HFF-Myc (cell line): Measurements from ENCODE around the gene HPGD.
A peak's percentile ranks its signal among the peaks of the same experiment; 100 is the strongest.

Experiments
- DNase-seq: peaks from one replicate; pipeline ENCODE4 v3.0.0-alpha.2; 2011; ENCODE audit warnings: low read depth; ENCODE audit errors: extremely low read depth
- H3K4me3 ChIP-seq: replicated peaks from 2 replicates; pipeline ENCODE4 v1.5.1; 2011; ENCODE audit warnings: low read depth, mild to moderate bottlenecking, control low read depth, low read length
- CTCF ChIP-seq: IDR thresholded peaks from 2 replicates; pipeline ENCODE4 v1.5.1; 2012; ENCODE audit warnings: mild to moderate bottlenecking, low read depth, low read length, control low read depth; ENCODE audit errors: missing control alignments

Gene HPGD

GRCh38 chr4:174522183-174523024 is at the start of gene HPGD:
TSS of gene HPGD (minus strand) at chr4:174522488. CDS start at chr4:174522451, 37 bp downstream.
- peak within 1 kb of the TSS; percentile 46 for H3K4me3 ChIP-seq
- TF ChIP-seq CTCF: no peak
- no peak for DNase-seq

- no peak for TF ChIP-seq CTCF
- H3K4me3 ChIP-seq: no peak overlapping the region
- no peak for DNase-seq
Measured at GRCh38 chr4:174564529-174564928, 42.2 kb upstream of the HPGD start.

- no peak for TF ChIP-seq CTCF
- no peak overlapping the region for H3K4me3 ChIP-seq
- no peak for DNase-seq
Measured at GRCh38 chr4:174563399-174563798, 41.1 kb upstream of the HPGD start.

GRCh38 chr4:174561560-174561959 is 39.3 kb upstream of the HPGD start:
- TF ChIP-seq CTCF: no peak
- no peak for DNase-seq
- H3K4me3 ChIP-seq: no peak overlapping the region

- no peak overlapping the region for H3K4me3 ChIP-seq
- TF ChIP-seq CTCF: no peak
- DNase-seq: no peak
Measured at GRCh38 chr4:174559894-174560293, 37.6 kb upstream of the HPGD start.

- no peak for TF ChIP-seq CTCF
- DNase-seq: no peak
- H3K4me3 ChIP-seq: no peak overlapping the region
Measured at GRCh38 chr4:174555789-174556630, 33.7 kb upstream of the HPGD start.
